ENCODE data around the gene ERGIC2.
"Not testable (repeated sequence)": the region's sequence is repeated elsewhere in the genome, so short reads cannot be mapped to it uniquely, and the experiment has no call there.

ERGIC2 gene

GRCh38 chr12:29380536-29381523 lies at the start of gene ERGIC2:
TSS of gene ERGIC2 (minus strand) at chr12:29381172. CDS start at chr12:29371633, 9,539 bp downstream.
- peak; percentile 72 to 85 for DNase-seq (ENCODE audit: low read depth in 2 of 2)

GRCh38 chr12:29430716-29431044 lies 49.7 kb upstream of the ERGIC2 start:
- DNase-seq (ENCODE audit: low read depth in 2 of 2), result no peak

GRCh38 chr12:29429999-29430715 lies 49.2 kb upstream of the ERGIC2 start:
- no peak for DNase-seq (ENCODE audit: low read depth in 2 of 2)

- no peak for DNase-seq (ENCODE audit: low read depth in 2 of 2)
Measured at GRCh38 chr12:29428633-29429032, 47.7 kb upstream of the ERGIC2 start.

GRCh38 chr12:29427964-29428363 lies 47.0 kb upstream of the ERGIC2 start:
- no peak for DNase-seq (ENCODE audit: low read depth in 2 of 2)

- DNase-seq (ENCODE audit: low read depth in 2 of 2), result no peak
Measured at GRCh38 chr12:29426498-29426897, 45.5 kb upstream of the ERGIC2 start.

GRCh38 chr12:29425722-29426121 lies 44.8 kb upstream of the ERGIC2 start:
- no peak for DNase-seq (ENCODE audit: low read depth in 2 of 2)

GRCh38 chr12:29416748-29417147 lies 35.8 kb upstream of the ERGIC2 start:
- DNase-seq (ENCODE audit: low read depth in 2 of 2), result no peak

- DNase-seq (ENCODE audit: low read depth in 2 of 2), result no peak
Measured at GRCh38 chr12:29415111-29415510, 34.1 kb upstream of the ERGIC2 start.

- DNase-seq (ENCODE audit: low read depth in 2 of 2), result no peak
Measured at GRCh38 chr12:29414368-29414767, 33.4 kb upstream of the ERGIC2 start.

GRCh38 chr12:29405561-29405960 lies 24.6 kb upstream of the ERGIC2 start:
- no peak for DNase-seq (ENCODE audit: low read depth in 2 of 2)

- DNase-seq (ENCODE audit: low read depth in 2 of 2), result no peak
Measured at GRCh38 chr12:29403991-29404390, 23.0 kb upstream of the ERGIC2 start.

- DNase-seq (ENCODE audit: low read depth in 2 of 2), result no peak
Measured at GRCh38 chr12:29402437-29402836, 21.5 kb upstream of the ERGIC2 start.

- no peak for DNase-seq (ENCODE audit: low read depth in 2 of 2)
Measured at GRCh38 chr12:29398495-29398894, 17.5 kb upstream of the ERGIC2 start.

- DNase-seq (ENCODE audit: low read depth in 2 of 2), result no peak
Measured at GRCh38 chr12:29396774-29397173, 15.8 kb upstream of the ERGIC2 start.

GRCh38 chr12:29395356-29395755 lies 14.4 kb upstream of the ERGIC2 start:
- DNase-seq (ENCODE audit: low read depth in 2 of 2), result no peak

- peak in 1 of 2 donors; percentile 31 for DNase-seq (ENCODE audit: low read depth in 2 of 2)
Measured at GRCh38 chr12:29390419-29390818, 9.4 kb upstream of the ERGIC2 start.

GRCh38 chr12:29389295-29389919 lies 8.4 kb upstream of the ERGIC2 start:
- no peak for DNase-seq (ENCODE audit: low read depth in 2 of 2)

GRCh38 chr12:29386084-29386680 lies 5.2 kb upstream of the ERGIC2 start:
- DNase-seq (ENCODE audit: low read depth in 2 of 2), result not testable (repeated sequence)

GRCh38 chr12:29385194-29385593 lies 4.2 kb upstream of the ERGIC2 start:
- not testable (repeated sequence) for DNase-seq (ENCODE audit: low read depth in 2 of 2)

GRCh38 chr12:29382251-29382650 lies 1.3 kb upstream of the ERGIC2 start:
- no peak for DNase-seq (ENCODE audit: low read depth in 2 of 2)

- DNase-seq (ENCODE audit: low read depth in 2 of 2), result no peak
Measured at GRCh38 chr12:29376118-29376517, 4.9 kb downstream of the ERGIC2 start.

All from stimulated activated CD4-positive, alpha-beta T cell treated with anti-CD3 and anti-CD28 coated beads, Interleukin-1b, Interleukin-23, amount 100 ng/mL, for 4 hours (primary cell).